A549 (cell line): ENCODE results near the gene SPINK8.

Experiments used
- POLR2A ChIP-seq: IDR thresholded peaks from 2 replicates; pipeline ENCODE4 v1.6.1; 2012; ENCODE audit warnings: mild to moderate bottlenecking, low read length
- USF2 ChIP-seq: fragments of 450-650 bp; IDR thresholded peaks from 2 replicates; pipeline ENCODE4 v1.6.1; 2014; ENCODE audit warnings: antibody characterized with exemption

GRCh38 chr3:48280881-48281280, 52.6 kb downstream of the SPINK8 start:
- TF ChIP-seq USF2 (no peak), POLR2A (no peak)
